Endothelial cell of umbilical vein (primary cell): Measurements from ENCODE around the gene CCL2. TPM values are rescaled to one million over a fixed set of nuclear protein-coding genes. Genes with fewer than 3 reads are reported as not detected.

Experiments
- BruUV-seq: library from RNA; stranded (reverse); fragments of 400-500 nt; replicated peaks from 2 replicates; lab custom pipeline; 2021; lab: Mats Ljungman, UMichigan
- CTCF ChIA-PET: fragments of 300-600, 350-600 bp; sonication (Branson Sonifier 250); formaldehyde crosslinking; loops from one replicate; lab custom pipeline; 2021; ENCODE audit warnings: antibody characterized with exemption, inconsistent platforms; lab: Charles Lee
- POLR2A ChIA-PET: fragments of 300-600, 350-600 bp; sonication (Branson Sonifier 250); formaldehyde crosslinking; loops from one replicate; lab custom pipeline; 2021; ENCODE audit warnings: antibody characterized with exemption, inconsistent platforms; lab: Charles Lee
- DNase-seq: peaks from one replicate; pipeline ENCODE4 v3.0.0-alpha.2; 2011; ENCODE audit warnings: low read depth, low spot score
- FAIRE-seq: peaks from 2 replicates; lab custom pipeline; 2011; peaks lifted over from hg19 to GRCh38; lab: Jason Lieb, UNC
- H2AFZ ChIP-seq: 2 replicates; pipeline ENCODE4 v1.6.0; 2012; ENCODE audit warnings: low read depth, low read length, control low read depth, inconsistent platforms
- H3K27ac ChIP-seq: 2 replicates; pipeline ENCODE4 v1.5.1; 2011; ENCODE audit warnings: low read depth, mild to moderate bottlenecking, control low read depth, low read length, moderate library complexity; ENCODE audit not compliant: insufficient read depth
- H3K27me3 ChIP-seq, 2 experiments: 2 replicates each; pipeline versions ENCODE4 v1.6.0 to v1.6.1; 2011; ENCODE audit warnings: low read length in 2 of 2, mixed read lengths in 1 of 2; ENCODE audit not compliant: control insufficient read depth in 2 of 2, insufficient read depth in 2 of 2
- H3K36me3 ChIP-seq, 2 experiments: 2 replicates in 1 of 2; 3 replicates in 1 of 2; pipeline ENCODE4 v1.5.1; 2011; ENCODE audit warnings: low read length in 2 of 2, mild to moderate bottlenecking in 1 of 2, moderate library complexity in 1 of 2; ENCODE audit not compliant: control insufficient read depth in 2 of 2, insufficient read depth in 2 of 2; ENCODE audit errors: extremely low read depth in 1 of 2
- H3K4me1 ChIP-seq: 3 replicates; pipeline ENCODE4 v1.5.1; 2011; ENCODE audit warnings: mild to moderate bottlenecking, low read length; ENCODE audit not compliant: control insufficient read depth, insufficient read depth; ENCODE audit errors: extremely low read depth
- H3K4me2 ChIP-seq: 2 replicates; pipeline ENCODE4 v1.6.1; 2011; ENCODE audit warnings: low read length, control low read depth, mixed read lengths; ENCODE audit not compliant: insufficient read depth
- H3K4me3 ChIP-seq, 3 experiments: fragments of 200-600 bp in 1 of 3; sonication (generic), shearing (Covaris generic) in 1 of 3; replicated peaks in 1 of 3; 2 replicates each; pipeline ENCODE4 v1.5.1; 2011 to 2016; ENCODE audit warnings: control low read depth in 3 of 3, low read length in 3 of 3, mild to moderate bottlenecking in 2 of 3, inconsistent platforms in 1 of 3, low read depth in 1 of 3, moderate library complexity in 1 of 3; ENCODE audit not compliant: insufficient read depth in 1 of 3
- H3K79me2 ChIP-seq: 2 replicates; pipeline ENCODE4 v1.6.0; 2012; ENCODE audit warnings: low read length, inconsistent platforms; ENCODE audit not compliant: control insufficient read depth, insufficient read depth
- H3K9ac ChIP-seq: replicated peaks from 2 replicates; pipeline ENCODE3; 2011; ENCODE audit warnings: low read length, control low read depth; ENCODE audit not compliant: insufficient read depth; ENCODE audit errors: extremely low read depth
- H3K9me1 ChIP-seq: replicated peaks from 3 replicates; pipeline ENCODE4 v1.6.0; 2011; ENCODE audit warnings: mild to moderate bottlenecking, low read length; ENCODE audit not compliant: control insufficient read depth, insufficient read depth; ENCODE audit errors: extremely low read depth
- H3K9me3 ChIP-seq: replicated peaks from 2 replicates; pipeline ENCODE4 v1.5.1; 2012; ENCODE audit warnings: low read length, inconsistent platforms; ENCODE audit not compliant: control insufficient read depth, insufficient read depth
- H4K20me1 ChIP-seq: replicated peaks from 2 replicates; pipeline ENCODE3; 2011; ENCODE audit warnings: mild to moderate bottlenecking, low read length; ENCODE audit not compliant: control insufficient read depth, insufficient read depth; ENCODE audit errors: extremely low read depth
- EZH2 ChIP-seq: IDR thresholded peaks from 2 replicates; pipeline ENCODE4 v1.6.1; 2012; ENCODE audit warnings: borderline replicate concordance, low read depth, mild to moderate bottlenecking, moderate library complexity, low read length, inconsistent platforms; ENCODE audit not compliant: severe bottlenecking
- FOS ChIP-seq: IDR thresholded peaks from 2 replicates; pipeline ENCODE4 v1.6.1; 2011; ENCODE audit warnings: mild to moderate bottlenecking, low read length, moderate library complexity, borderline replicate concordance; ENCODE audit not compliant: insufficient read depth
- GATA2 ChIP-seq: IDR thresholded peaks from 2 replicates; pipeline ENCODE4 v1.7.0; 2011; ENCODE audit warnings: low read depth, mild to moderate bottlenecking, moderate library complexity, mixed read lengths, low read length; ENCODE audit not compliant: insufficient read length, insufficient read depth
- JUN ChIP-seq: IDR thresholded peaks from 2 replicates; pipeline ENCODE4 v1.6.1; 2011; ENCODE audit warnings: borderline replicate concordance, low read depth; ENCODE audit not compliant: insufficient read length, insufficient read depth
- MYC ChIP-seq: IDR thresholded peaks from one replicate; pipeline ENCODE4 v1.6.1; 2011; ENCODE audit warnings: mild to moderate bottlenecking, low read depth, low read length
- POLR2A ChIP-seq: IDR thresholded peaks from 2 replicates; pipeline ENCODE4 v1.6.1; 2012; ENCODE audit warnings: low read depth, mild to moderate bottlenecking, control low read depth, low read length
- POLR2AphosphoS5 ChIP-seq: IDR thresholded peaks from 2 replicates; pipeline ENCODE4 v1.6.1; 2012; ENCODE audit warnings: low read depth, mild to moderate bottlenecking, control low read depth, low read length, moderate library complexity; ENCODE audit not compliant: insufficient read depth
- dilution Hi-C: fragments of 300-500 bp; cut with MboI; formaldehyde crosslinking; loops from one replicate; pipeline ENCODE4 v1.15.0; 2019; ENCODE audit warnings: low sequenced_read_pairs; ENCODE audit not compliant: extremely low pct_ligation_motif_present
- intact Hi-C: fragments of 100-400 bp; cut with micrococcal nuclease; formaldehyde crosslinking; loops from one replicate; pipeline ENCODE4 v1.10.0; 2022
- polyA plus RNA-seq, 4 experiments: library from polyadenylated mRNA; depleted of rRNA in 3 of 4; stranded (reverse) in 3 of 4; unstranded in 1 of 4; fragments of >200 nt; gene quantifications; 2 replicates each; pipeline versions ENCODE4 v1.2.1 to v1.2.3, GENCODE V29; 2011 to 2012; ENCODE audit warnings: missing spikeins in 1 of 4
- total RNA-seq: library from RNA; stranded (reverse); gene quantifications from 2 replicates; pipeline ENCODE4 v1.2.3, GENCODE V29; 2021
- TF ChIP-seq, protein P1 (sequence below), 2 donors: IDR thresholded peaks; 1 replicate in 1 of 2; 2 replicates in 1 of 2; pipeline ENCODE4 v1.5.1; 2011; ENCODE audit warnings: low read length in 2 of 2, mild to moderate bottlenecking in 2 of 2, moderate library complexity in 2 of 2, control low read depth in 1 of 2, inconsistent platforms in 1 of 2, low read depth in 1 of 2; ENCODE audit not compliant: insufficient read depth in 1 of 2; ENCODE audit errors: extremely low read depth in 1 of 2
- TF ChIP-seq, protein P2 (sequence below): IDR thresholded peaks from 2 replicates; pipeline ENCODE4 v1.6.1; 2011; ENCODE audit not compliant: insufficient read depth, insufficient read length

Gene CCL2
- total and polyA plus RNA-seq, 2 donors (not counting 3 experiments of a cell fraction or from before 2014, with no cell fraction given): 238 to 599 TPM

DNA sequence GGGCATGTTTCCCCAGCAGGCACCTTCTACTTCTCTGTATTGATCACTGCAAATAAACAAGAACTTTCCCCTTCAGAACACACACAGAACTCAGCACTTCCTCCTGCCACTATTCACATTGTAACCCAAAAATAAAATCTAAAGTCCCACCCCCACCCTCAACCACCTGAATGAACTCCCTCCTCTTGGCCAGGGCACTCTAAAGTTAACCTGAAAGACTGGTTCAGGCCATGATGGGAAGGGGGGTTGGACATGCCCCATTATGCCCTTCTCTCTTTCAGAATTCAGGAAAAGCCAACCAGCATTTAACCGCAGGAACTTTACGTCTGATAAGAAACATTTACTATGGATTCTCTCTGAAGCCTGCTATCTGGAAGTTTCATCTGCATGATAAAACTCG, 27.4 kb upstream of the CCL2 start:
- intact Hi-C loops: no loop called here
- TF ChIP-seq FOS (no peak), MYC (no peak), POLR2AphosphoS5 (no peak), EZH2 (no peak), POLR2A (no peak), GATA2 (no peak), JUN (no peak)
- TF ChIP-seq, protein P1, sequence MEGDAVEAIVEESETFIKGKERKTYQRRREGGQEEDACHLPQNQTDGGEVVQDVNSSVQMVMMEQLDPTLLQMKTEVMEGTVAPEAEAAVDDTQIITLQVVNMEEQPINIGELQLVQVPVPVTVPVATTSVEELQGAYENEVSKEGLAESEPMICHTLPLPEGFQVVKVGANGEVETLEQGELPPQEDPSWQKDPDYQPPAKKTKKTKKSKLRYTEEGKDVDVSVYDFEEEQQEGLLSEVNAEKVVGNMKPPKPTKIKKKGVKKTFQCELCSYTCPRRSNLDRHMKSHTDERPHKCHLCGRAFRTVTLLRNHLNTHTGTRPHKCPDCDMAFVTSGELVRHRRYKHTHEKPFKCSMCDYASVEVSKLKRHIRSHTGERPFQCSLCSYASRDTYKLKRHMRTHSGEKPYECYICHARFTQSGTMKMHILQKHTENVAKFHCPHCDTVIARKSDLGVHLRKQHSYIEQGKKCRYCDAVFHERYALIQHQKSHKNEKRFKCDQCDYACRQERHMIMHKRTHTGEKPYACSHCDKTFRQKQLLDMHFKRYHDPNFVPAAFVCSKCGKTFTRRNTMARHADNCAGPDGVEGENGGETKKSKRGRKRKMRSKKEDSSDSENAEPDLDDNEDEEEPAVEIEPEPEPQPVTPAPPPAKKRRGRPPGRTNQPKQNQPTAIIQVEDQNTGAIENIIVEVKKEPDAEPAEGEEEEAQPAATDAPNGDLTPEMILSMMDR (IDR thresholded peaks at IDR 0.05; ENCODE audit: extremely low read depth in 1 of 2, insufficient read depth in 1 of 2, low read depth in 1 of 2, low read length in 2 of 2): no peak
- TF ChIP-seq, protein P2, sequence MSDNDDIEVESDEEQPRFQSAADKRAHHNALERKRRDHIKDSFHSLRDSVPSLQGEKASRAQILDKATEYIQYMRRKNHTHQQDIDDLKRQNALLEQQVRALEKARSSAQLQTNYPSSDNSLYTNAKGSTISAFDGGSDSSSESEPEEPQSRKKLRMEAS: no peak
- no peak overlapping the region for H3K4me2 ChIP-seq
- BruUV-seq: no TSS peak
- no peak overlapping the region for H3K27ac ChIP-seq
- H3K9me3 ChIP-seq: no peaks in the 10 kb centered on the region
- ChIA-PET POLR2A (no interaction called here), CTCF (interaction anchor here (0.7 to 1.8 kb wide), 3 partner anchors 8 to 27 kb away, joined by 3 to 7 read pairs (median 3); no protein-coding TSS in a partner anchor)
- H3K9ac ChIP-seq: no peak overlapping the region
- H3K9me1 ChIP-seq: no peaks in the 10 kb centered on the region
- H3K36me3 ChIP-seq: no peaks in the 10 kb centered on the region
- H3K4me3 ChIP-seq: no peak overlapping the region
- H3K79me2 ChIP-seq: no peaks in the 10 kb centered on the region
- FAIRE-seq: no peak
- H2AFZ ChIP-seq: no peak overlapping the region
- H3K4me1 ChIP-seq: no peaks in the 10 kb centered on the region
- H4K20me1 ChIP-seq: no peaks in the 10 kb centered on the region
- H3K27me3 ChIP-seq: peaks cover 4 to 10% of the 10 kb centered on the region in 2 experiments
- dilution Hi-C loops: no loop called here
- DNase-seq: no peak
